Subcutaneous adipose tissue (tissue), 4 donors: ENCODE measurements around the gene AATK. TPM values are rescaled to one million over a fixed set of nuclear protein-coding genes. Genes with fewer than 3 reads are reported as not detected.

Experiments used
- CTCF ChIP-seq: fragments of 450-650 bp; IDR thresholded peaks from one replicate; pipeline ENCODE4 v1.5.1; 2016; ENCODE audit warnings: low read depth, mild to moderate bottlenecking, control low read depth, antibody characterized with exemption, moderate library complexity
- total RNA-seq, 4 donors: library from RNA; depleted of rRNA; stranded (reverse); fragments of >200 nt; gene quantifications; one replicate each; pipeline ENCODE4 v1.1.0, GENCODE V29; 2016

The AATK gene
- total RNA-seq, 4 donors from 2014 or later, result 1.0 to 2.0 (median 1.7) TPM

- no peak for TF ChIP-seq CTCF
Observed at GRCh38 chr17:81110488-81111040, 55.5 kb downstream of the AATK start.

- no peak for TF ChIP-seq CTCF
Observed at GRCh38 chr17:81109957-81110356, 56.1 kb downstream of the AATK start.

GRCh38 chr17:81108220-81108619 is 57.8 kb downstream of the AATK start:
- no peak for TF ChIP-seq CTCF

GRCh38 chr17:81106716-81107115 is 59.3 kb downstream of the AATK start:
- no peak for TF ChIP-seq CTCF

GRCh38 chr17:81103379-81103778 is 62.6 kb downstream of the AATK start:
- TF ChIP-seq CTCF, result no peak

- TF ChIP-seq CTCF, result no peak
Observed at GRCh38 chr17:81102869-81103268, 63.2 kb downstream of the AATK start.

GRCh38 chr17:81102352-81102751 is 63.7 kb downstream of the AATK start:
- no peak for TF ChIP-seq CTCF
